Nephron (organoid): ENCODE measurements around the gene HOXC6.

Experiments
- H3K27ac Mint-ChIP-seq, 3 experiments: 2 replicates each; pipeline ENCODE4 v1.8.0; 2020; ENCODE audit warnings: mixed read lengths in 3 of 3, mild to moderate bottlenecking in 2 of 3, moderate library complexity in 1 of 3
- H3K27me3 Mint-ChIP-seq: 2 replicates; pipeline ENCODE4 v1.8.0; 2021; ENCODE audit warnings: low read depth, mild to moderate bottlenecking, moderate library complexity, mixed read lengths
- H3K36me3 Mint-ChIP-seq: 2 replicates; pipeline ENCODE4 v1.8.0; 2020; ENCODE audit warnings: low read depth, mixed read lengths
- H3K4me1 Mint-ChIP-seq: 2 replicates; pipeline ENCODE4 v1.8.0; 2020; ENCODE audit warnings: mixed read lengths
- H3K4me3 Mint-ChIP-seq, 3 experiments: 2 replicates each; pipeline ENCODE4 v1.8.0; 2020; ENCODE audit warnings: mild to moderate bottlenecking in 3 of 3, mixed read lengths in 3 of 3, moderate library complexity in 2 of 3
- H3K9me3 Mint-ChIP-seq: 2 replicates; pipeline ENCODE4 v1.8.0; 2020; ENCODE audit warnings: mixed read lengths
- CTCF ChIP-seq, 3 experiments: fragments of 200-600 bp; sonication (generic); IDR thresholded peaks; one replicate each; pipeline ENCODE4 v1.5.0; 2021; ENCODE audit warnings: antibody characterized with exemption in 3 of 3; ENCODE audit not compliant: unreplicated experiment in 3 of 3

Gene HOXC6

GRCh38 chr12:54020591-54021405, 7.4 kb upstream of the HOXC6 start:
- no peak for TF ChIP-seq CTCF (IDR thresholded peaks at IDR 0.05; ENCODE audit: unreplicated experiment in 3 of 3)
- H3K9me3 Mint-ChIP-seq, result no peaks in the 10 kb centered on the region
- H3K36me3 Mint-ChIP-seq, result peaks cover 3% of the 10 kb centered on the region
- peaks cover 6% of the 10 kb centered on the region for H3K27me3 Mint-ChIP-seq
- peak overlapping the region; percentile 95 to 98 (median 97) for H3K27ac Mint-ChIP-seq
- H3K4me1 Mint-ChIP-seq, result peaks cover 63% of the 10 kb centered on the region
- peak overlapping the region; percentile 85 to 90 (median 89) for H3K4me3 Mint-ChIP-seq

- TF ChIP-seq CTCF (IDR thresholded peaks at IDR 0.05; ENCODE audit: unreplicated experiment in 3 of 3), result no peak
- H3K27ac Mint-ChIP-seq, result peak overlapping the region; percentile 95 to 98 (median 97)
- peak overlapping the region; percentile 85 to 90 (median 89) for H3K4me3 Mint-ChIP-seq
- peaks cover 63% of the 10 kb centered on the region for H3K4me1 Mint-ChIP-seq
- peaks cover 3% of the 10 kb centered on the region for H3K36me3 Mint-ChIP-seq
- no peaks in the 10 kb centered on the region for H3K9me3 Mint-ChIP-seq
- H3K27me3 Mint-ChIP-seq, result peaks cover 6% of the 10 kb centered on the region
These were observed 6.7 kb upstream of the HOXC6 start for GRCh38 chr12:54021432-54022013.

- no peaks in the 10 kb centered on the region for H3K9me3 Mint-ChIP-seq
- peaks cover 11% of the 10 kb centered on the region for H3K27me3 Mint-ChIP-seq
- peak overlapping the region; percentile 95 to 98 (median 97) for H3K27ac Mint-ChIP-seq
- TF ChIP-seq CTCF (IDR thresholded peaks at IDR 0.05; ENCODE audit: unreplicated experiment in 3 of 3), result no peak
- H3K4me3 Mint-ChIP-seq, result peak overlapping the region; percentile 85 to 90 (median 89)
- peaks cover 76% of the 10 kb centered on the region for H3K4me1 Mint-ChIP-seq
- H3K36me3 Mint-ChIP-seq, result peaks cover 3% of the 10 kb centered on the region
These were observed 5.0 kb upstream of the HOXC6 start for GRCh38 chr12:54022960-54023884.

- Mint-ChIP-seq H3K4me1 (peaks cover 82% of the 10 kb centered on the region), H3K27me3 (peaks cover 15% of the 10 kb centered on the region), H3K4me3 (peak overlapping the region; percentile 85 to 90 (median 89)), H3K27ac (peak overlapping the region; percentile 95 to 98 (median 97)), H3K36me3 (peaks cover 3% of the 10 kb centered on the region), H3K9me3 (no peaks in the 10 kb centered on the region)
- no peak for TF ChIP-seq CTCF (IDR thresholded peaks at IDR 0.05; ENCODE audit: unreplicated experiment in 3 of 3)
These were observed 4.1 kb upstream of the HOXC6 start for GRCh38 chr12:54024127-54024526.

GRCh38 chr12:54024581-54025305, 3.5 kb upstream of the HOXC6 start:
- Mint-ChIP-seq H3K27ac (peak overlapping the region; percentile 95 to 98 (median 97)), H3K36me3 (peaks cover 8% of the 10 kb centered on the region), H3K9me3 (no peaks in the 10 kb centered on the region), H3K4me1 (peaks cover 88% of the 10 kb centered on the region), H3K4me3 (peak overlapping the region; percentile 85 to 90 (median 89)), H3K27me3 (peaks cover 18% of the 10 kb centered on the region)
- no peak for TF ChIP-seq CTCF (IDR thresholded peaks at IDR 0.05; ENCODE audit: unreplicated experiment in 3 of 3)
